GM12801 (cell line): ENCODE data around the gene PTPRJ.

ENCODE experiments used
- CTCF ChIP-seq: IDR thresholded peaks from one replicate; pipeline ENCODE4 v1.5.1; 2011; ENCODE audit warnings: control low read depth; ENCODE audit not compliant: insufficient read length; ENCODE audit errors: extremely low read depth

The PTPRJ gene

GRCh38 chr11:48052183-48053044 lies 72.1 kb downstream of the PTPRJ start:
- no peak for TF ChIP-seq CTCF

GRCh38 chr11:48054994-48055291 lies 74.6 kb downstream of the PTPRJ start:
- TF ChIP-seq CTCF: no peak

DNA sequence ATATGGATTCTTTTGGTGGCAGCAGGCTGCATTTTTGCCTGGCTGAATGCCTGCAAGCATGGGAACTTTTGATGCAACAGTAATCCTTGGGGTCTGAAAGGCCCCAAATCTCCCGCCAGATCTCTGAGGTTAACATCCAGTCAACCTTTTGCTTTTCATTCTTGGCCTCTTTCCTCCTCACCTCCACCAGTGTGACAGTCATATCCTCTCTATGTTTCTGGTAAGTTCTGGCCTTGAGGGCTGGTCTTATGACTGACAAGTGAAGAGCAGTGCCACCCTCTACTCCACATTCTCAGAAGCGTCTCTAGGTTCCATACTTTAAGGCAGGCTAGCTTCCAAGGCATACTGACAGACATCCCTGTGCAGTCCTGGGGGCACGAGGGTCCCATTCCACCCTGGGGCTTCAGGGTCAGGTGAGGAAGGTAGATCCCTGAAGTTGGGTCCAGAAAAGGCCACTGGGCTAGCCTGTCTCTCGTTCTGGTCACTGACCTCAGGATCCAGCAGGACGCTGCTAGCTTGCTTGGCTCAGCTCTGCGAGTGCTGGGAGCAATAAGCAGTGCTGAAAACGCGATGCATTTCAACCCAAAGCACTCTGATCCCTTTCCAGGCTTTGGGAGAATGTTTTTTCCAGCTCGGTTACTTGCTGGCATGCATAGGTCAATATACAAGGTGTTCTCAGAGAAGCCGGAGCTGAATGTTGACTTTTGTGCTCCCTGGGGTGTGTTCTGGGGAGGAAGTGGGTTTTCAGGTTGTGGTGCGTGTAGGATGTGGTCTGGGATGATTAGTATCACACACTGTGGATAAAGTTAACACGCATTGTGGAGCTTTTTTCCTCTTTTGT lies 75.2 kb downstream of the PTPRJ start:
- TF ChIP-seq CTCF: no peak

DNA sequence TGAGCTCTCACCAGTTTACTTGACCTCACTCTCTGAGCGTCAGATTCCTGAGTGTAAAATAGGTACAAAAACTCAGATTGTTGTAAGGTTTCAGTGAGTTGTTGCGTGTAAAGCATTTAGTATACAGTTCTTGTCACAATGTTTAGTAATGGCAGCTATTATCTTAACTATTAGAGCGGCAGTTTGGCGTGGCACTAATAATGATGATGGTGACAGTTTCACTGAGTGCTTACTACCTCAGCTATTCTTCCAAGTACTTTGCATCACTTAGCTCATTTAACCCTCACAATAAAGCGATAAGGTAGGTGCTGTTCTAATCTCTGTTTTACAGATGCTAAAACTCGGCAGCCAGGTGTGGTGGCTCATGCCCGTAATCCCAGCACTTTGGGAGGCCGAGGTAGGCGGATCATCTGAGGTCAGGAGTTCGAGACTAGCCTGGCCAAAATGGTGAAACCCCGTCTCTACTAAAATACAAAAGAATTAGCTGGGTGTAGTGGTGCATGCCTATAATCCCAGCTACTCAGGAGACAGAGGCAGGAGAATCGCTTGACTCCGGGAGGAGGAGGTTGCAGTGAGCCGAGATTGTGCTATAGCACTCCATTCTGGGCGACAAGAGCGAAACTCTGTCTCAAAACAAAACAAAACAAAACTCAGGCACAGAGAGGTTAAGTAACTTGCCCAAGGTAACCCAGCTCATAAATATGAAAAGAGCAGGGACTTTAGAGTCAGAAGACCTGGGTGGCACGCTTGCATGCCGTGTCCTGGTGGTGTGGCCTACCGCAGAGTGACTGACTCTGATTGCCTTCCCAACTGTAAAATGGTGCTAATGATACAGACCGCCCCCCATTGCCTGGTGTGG lies 76.2 kb downstream of the PTPRJ start:
- no peak for TF ChIP-seq CTCF

DNA sequence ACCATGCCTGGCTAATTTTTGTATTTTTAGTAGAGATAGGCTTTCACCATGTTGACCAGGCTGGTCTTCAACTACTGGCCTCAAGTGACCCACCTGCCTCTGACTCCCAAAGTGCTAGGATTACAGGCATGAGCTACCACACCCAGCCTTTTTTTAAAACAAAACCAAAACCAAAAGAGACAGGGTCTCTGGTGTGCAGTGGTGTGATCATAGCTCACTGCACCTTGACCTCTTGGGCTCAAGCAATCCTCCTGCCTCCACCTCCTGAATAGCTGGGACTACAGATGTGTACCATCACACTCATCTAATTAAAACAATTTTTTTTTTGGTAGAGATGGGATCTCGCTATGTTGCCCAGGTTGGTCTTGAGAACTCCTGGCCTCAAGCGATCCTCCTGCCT lies 77.7 kb downstream of the PTPRJ start:
- no peak for TF ChIP-seq CTCF

- TF ChIP-seq CTCF: no peak
These were observed 78.4 kb downstream of the PTPRJ start for GRCh38 chr11:48058788-48059187.

GRCh38 chr11:48062649-48063048 lies 82.3 kb downstream of the PTPRJ start:
- TF ChIP-seq CTCF: no peak
